GM20000 (cell line): ENCODE measurements around the gene ZNF688.
"Not testable (repeated sequence)": the region's sequence is repeated elsewhere in the genome, so short reads cannot be mapped to it uniquely, and the experiment has no call there.

Experiments used
- DNase-seq: peaks from one replicate; pipeline ENCODE4 v3.0.0; 2012; ENCODE audit warnings: low spot score
- CTCF ChIP-seq: IDR thresholded peaks from 2 replicates; pipeline ENCODE4 v1.5.1; 2012; ENCODE audit warnings: mild to moderate bottlenecking, control low read depth; ENCODE audit errors: extremely low read depth, missing control alignments

The ZNF688 gene

DNA sequence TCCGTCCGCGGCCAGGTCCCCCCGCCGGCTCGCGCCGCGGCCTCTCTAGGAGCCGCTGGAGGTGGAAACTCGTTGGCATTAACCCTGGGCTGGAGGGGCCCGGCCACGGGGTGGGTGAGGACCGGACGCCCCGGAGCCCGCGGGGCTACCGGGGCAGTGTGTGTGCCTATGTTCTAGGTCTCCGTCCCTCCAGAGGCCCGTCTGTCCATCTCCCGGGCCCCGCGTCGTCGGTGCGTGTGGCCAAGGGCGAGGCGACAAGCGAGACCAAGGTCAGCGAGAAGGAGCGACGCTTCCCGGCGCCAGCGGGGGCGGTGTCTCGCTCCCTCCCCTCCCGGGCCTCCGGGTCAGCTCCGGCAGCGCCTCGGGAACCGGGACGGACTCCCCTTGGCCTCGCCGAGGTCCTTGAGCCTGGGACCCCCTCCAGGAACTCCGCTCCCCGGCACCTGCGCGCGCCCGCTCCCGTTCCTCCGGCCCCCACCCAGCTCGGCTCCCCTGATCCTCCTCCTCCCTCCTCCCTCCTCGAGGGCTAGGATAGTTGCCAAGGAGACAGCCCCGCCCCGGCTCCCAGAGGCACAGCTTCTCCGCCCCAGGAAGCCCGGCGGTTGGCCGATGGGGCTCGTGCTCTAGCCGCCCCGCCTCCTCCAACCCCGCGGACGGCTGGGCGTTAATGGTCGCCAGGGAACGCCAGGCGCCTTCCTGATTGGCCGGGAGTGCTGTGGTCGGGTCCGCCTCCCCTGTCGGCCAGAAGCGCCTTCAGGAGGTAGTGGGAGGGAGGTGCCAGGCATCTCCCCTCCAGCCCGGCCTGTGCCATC lies 44.5 kb downstream of the ZNF688 start:
- peak; percentile 98 for DNase-seq
- no peak for TF ChIP-seq CTCF

GRCh38 chr16:30526137-30526822 lies 45.2 kb downstream of the ZNF688 start, which contains the start of gene ZNF768:
Gene ZNF768, minus strand, starts transcription at chr16:30526566. Its CDS starts 153 bp downstream, at chr16:30526413.
- TF ChIP-seq CTCF: no peak
- DNase-seq: peak; percentile 92

DNA sequence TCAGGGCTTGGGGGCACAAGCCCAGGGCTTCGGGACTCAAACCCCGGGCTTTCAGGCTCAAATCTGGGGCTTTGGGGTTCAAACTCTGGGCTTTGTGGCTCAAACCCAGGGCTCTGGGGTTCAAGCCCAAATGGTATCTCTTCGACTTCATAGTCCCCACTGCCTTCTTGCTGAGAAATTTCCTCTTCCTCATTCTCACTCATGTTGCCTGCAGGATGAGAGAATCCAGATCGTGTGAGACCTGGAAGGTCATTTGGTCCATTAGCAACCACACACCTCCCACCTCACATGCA lies 45.7 kb downstream of the ZNF688 start:
- no peak for DNase-seq

GRCh38 chr16:30524575-30525568 lies 46.6 kb downstream of the ZNF688 start:
- DNase-seq: no peak
- TF ChIP-seq CTCF: no peak

More for the DNA sequence above, 45.7 kb downstream of the ZNF688 start:
- TF ChIP-seq CTCF: no peak

GRCh38 chr16:30523768-30524574 lies 47.5 kb downstream of the ZNF688 start:
- TF ChIP-seq CTCF: no peak
- no peak for DNase-seq

DNA sequence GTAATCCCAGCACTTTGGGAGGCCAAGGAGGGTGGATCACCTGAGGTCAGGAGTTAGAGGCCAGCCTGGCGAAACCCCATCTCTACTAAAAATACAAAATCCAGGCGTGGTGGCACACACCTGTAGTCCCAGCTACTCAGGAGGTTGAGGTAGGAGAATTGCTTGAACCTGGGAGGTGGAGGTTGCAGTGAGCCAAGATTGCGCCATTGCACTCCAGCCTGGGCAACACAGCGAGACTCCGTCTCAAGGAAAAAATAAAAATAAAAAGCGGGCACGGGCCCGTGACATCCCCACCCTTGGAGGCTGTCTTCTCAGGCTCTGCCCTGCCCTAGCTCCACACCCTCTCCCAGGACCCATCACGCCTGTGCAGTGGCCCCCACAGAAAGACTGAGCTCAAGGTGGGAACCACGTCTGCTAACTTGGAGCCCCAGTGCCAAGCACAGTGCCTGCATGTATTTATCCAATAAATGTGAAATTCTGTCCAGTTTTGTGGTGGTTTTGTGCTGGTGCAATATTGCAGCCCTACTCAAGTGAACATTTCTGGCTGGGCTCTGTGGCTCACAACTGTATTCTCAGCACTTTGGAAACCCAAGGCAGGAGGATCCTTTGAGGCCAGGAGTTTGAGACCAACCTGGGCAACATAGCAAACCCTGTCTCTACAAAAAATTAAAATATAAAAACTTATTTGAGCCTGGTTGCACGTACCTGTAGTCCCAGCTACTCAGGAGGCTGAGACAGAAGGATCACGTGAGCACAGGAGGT lies 48.6 kb downstream of the ZNF688 start:
- DNase-seq: not testable (repeated sequence)
